Smooth muscle cell (in vitro differentiated cells): Measurements from ENCODE around the gene PGM5. TPM values are rescaled to one million over a fixed set of nuclear protein-coding genes. Genes with fewer than 3 reads are reported as not detected.

Source experiments
- DNase-seq: peaks from one replicate; lab custom pipeline; 2025; ENCODE audit not compliant: unreplicated experiment; lab: John Stamatoyannopoulos, UW
- H2AFZ ChIP-seq: fragments of 200-600 bp; sonication (generic); 2 replicates; pipeline ENCODE4 v1.6.0; 2016; ENCODE audit warnings: antibody characterized with exemption, low read depth, mild to moderate bottlenecking
- H3F3A ChIP-seq: fragments of 200-600 bp; sonication (generic); 2 replicates; pipeline ENCODE4 v1.6.0; 2017; ENCODE audit warnings: antibody characterized with exemption, low read depth
- H3K27ac ChIP-seq: fragments of 200-600 bp; sonication (generic); 2 replicates; pipeline ENCODE4 v1.5.1; 2016; ENCODE audit warnings: low read depth, mild to moderate bottlenecking
- H3K27me3 ChIP-seq: fragments of 200-600 bp; sonication (generic); 2 replicates; pipeline ENCODE4 v1.6.1; 2016; ENCODE audit warnings: low read depth, mild to moderate bottlenecking
- H3K36me3 ChIP-seq: fragments of 200-600 bp; sonication (generic); 2 replicates; pipeline ENCODE4 v1.5.1; 2016; ENCODE audit warnings: low read depth
- H3K4me1 ChIP-seq: fragments of 200-600 bp; sonication (generic); 2 replicates; pipeline ENCODE4 v1.5.1; 2016; ENCODE audit warnings: low read depth
- H3K4me2 ChIP-seq: fragments of 200-600 bp; sonication (generic); 2 replicates; pipeline ENCODE4 v1.6.0; 2016; ENCODE audit warnings: mild to moderate bottlenecking
- H3K4me3 ChIP-seq: fragments of 200-600 bp; sonication (generic); 2 replicates; pipeline ENCODE4 v1.5.1; 2016; ENCODE audit warnings: mild to moderate bottlenecking
- H3K79me2 ChIP-seq: fragments of 200-600 bp; sonication (generic); 2 replicates; pipeline ENCODE4 v1.6.0; 2016; ENCODE audit warnings: low read depth, mild to moderate bottlenecking
- H3K9ac ChIP-seq: fragments of 200-600 bp; sonication (generic); 2 replicates; pipeline ENCODE4 v1.6.0; 2016; ENCODE audit warnings: low read depth
- H3K9me3 ChIP-seq: fragments of 200-600 bp; sonication (generic); replicated peaks from 2 replicates; pipeline ENCODE4 v1.5.1; 2016; ENCODE audit warnings: low read depth
- H4K20me1 ChIP-seq: fragments of 200-600 bp; sonication (generic); 2 replicates; pipeline ENCODE4 v1.6.0; 2016; ENCODE audit warnings: low read depth
- WGBS: methylation state at CpG from one replicate; pipeline ENCODE4 v1.1.7; 2016; ENCODE audit warnings: low lambda C conversion rate; 5-methylcytosine and 5-hydroxymethylcytosine counted together
- polyA plus RNA-seq: library from polyadenylated mRNA; unstranded; fragments of >200 nt; fragmentation: Nextera tagmentation; extraction: Ambion mirVana; gene quantifications from 2 replicates; pipeline ENCODE4 v1.2.1, GENCODE V29; 2016
- total RNA-seq: library from RNA; depleted of rRNA; stranded (reverse); fragments of >200 nt; gene quantifications from 2 replicates; pipeline ENCODE4 v1.2.3, GENCODE V29; 2014
- TF ChIP-seq, protein P1 (sequence below): fragments of 200-600 bp; sonication (generic); IDR thresholded peaks from 2 replicates; pipeline ENCODE4 v1.5.1; 2017; ENCODE audit warnings: borderline replicate concordance, mild to moderate bottlenecking, antibody characterized with exemption; ENCODE audit not compliant: insufficient read depth, poor library complexity, severe bottlenecking

PGM5 gene
- total and polyA plus RNA-seq, 2 experiments from 2014 or later = 0.77 to 5.6 TPM

DNA sequence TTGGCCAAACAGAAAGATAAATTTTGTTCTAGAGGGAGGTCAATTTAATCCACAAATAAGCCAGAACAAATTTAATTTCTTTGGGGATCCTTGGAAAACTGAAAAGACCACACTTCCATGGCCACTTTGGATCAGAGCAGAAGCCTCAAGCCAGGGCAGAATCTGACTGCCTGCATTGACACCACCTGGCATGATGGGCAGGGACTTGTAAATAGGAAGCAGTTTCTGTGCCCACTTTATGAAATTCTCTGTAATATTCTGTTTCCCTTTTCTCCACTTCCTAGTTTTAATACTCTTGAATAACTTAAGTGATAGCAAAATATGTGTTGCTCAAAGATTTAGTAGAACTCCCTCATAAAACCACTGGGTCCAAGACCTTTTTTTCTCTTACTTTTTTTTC lies 191.0 kb downstream of the PGM5 start:
- Histone ChIP-seq H3K36me3 (no peaks in the 10 kb centered on the region), H4K20me1 (no peaks in the 10 kb centered on the region), H3K9me3 (no peaks in the 10 kb centered on the region), H3K4me3 (no peak overlapping the region), H3K27ac (no peak overlapping the region), H3K4me1 (peaks cover under 1% of the 10 kb centered on the region), H3K27me3 (peaks cover 11% of the 10 kb centered on the region), H3K9ac (no peak overlapping the region), H3F3A (no peaks in the 10 kb centered on the region), H3K4me2 (no peak overlapping the region), H2AFZ (no peak overlapping the region), H3K79me2 (no peaks in the 10 kb centered on the region)
- DNase-seq = no peak
- TF ChIP-seq, protein P1, sequence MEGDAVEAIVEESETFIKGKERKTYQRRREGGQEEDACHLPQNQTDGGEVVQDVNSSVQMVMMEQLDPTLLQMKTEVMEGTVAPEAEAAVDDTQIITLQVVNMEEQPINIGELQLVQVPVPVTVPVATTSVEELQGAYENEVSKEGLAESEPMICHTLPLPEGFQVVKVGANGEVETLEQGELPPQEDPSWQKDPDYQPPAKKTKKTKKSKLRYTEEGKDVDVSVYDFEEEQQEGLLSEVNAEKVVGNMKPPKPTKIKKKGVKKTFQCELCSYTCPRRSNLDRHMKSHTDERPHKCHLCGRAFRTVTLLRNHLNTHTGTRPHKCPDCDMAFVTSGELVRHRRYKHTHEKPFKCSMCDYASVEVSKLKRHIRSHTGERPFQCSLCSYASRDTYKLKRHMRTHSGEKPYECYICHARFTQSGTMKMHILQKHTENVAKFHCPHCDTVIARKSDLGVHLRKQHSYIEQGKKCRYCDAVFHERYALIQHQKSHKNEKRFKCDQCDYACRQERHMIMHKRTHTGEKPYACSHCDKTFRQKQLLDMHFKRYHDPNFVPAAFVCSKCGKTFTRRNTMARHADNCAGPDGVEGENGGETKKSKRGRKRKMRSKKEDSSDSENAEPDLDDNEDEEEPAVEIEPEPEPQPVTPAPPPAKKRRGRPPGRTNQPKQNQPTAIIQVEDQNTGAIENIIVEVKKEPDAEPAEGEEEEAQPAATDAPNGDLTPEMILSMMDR = no peak

DNA sequence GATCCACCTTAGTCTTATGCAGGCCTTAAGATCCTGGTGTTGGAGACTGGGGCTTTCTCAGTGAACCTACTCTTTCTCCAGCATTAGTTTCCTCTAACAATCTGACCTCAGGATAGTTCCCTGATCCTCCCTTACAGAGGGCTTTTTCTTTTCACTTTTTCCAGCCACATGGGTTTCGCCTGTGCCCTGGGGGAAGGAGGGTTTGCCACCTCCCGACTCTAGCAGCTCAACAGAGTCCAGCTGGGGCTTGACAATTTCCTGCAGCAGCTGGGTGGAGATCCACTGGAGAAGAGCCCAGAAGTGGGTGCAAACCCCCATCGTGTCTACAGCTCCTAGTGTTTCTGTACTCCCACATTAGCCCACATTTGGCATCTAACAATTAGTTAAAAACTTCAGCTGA lies 191.8 kb downstream of the PGM5 start:
- H2AFZ ChIP-seq = no peak overlapping the region
- 64% methylated on average over 3 of the region's 3 CpGs for WGBS
- no peak for DNase-seq

DNA sequence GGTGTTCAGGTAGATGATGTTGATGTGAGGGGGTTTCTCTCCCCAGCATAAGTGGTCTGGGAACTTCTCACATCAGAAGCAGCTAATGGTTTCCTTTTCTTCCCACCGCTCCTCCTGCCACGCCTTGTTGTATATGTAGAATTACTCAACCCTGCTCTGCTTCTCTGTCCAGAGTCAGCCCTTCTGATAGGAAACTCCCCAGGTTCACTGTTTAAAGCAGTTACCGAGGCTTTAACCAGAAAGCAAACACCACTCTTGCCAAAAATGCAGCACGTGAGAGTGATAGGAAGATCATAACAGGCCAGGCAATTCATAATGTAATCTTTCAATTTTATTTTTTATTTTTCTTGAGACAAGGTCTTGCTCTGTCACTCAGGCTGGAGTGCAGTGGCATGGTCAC lies 194.8 kb downstream of the PGM5 start:
- H3K27me3 ChIP-seq = peaks cover 6% of the 10 kb centered on the region
- 74% methylated on average over 4 of the region's 4 CpGs for WGBS
- H2AFZ ChIP-seq = no peak overlapping the region

More for the DNA sequence above, 191.8 kb downstream of the PGM5 start:
- peaks cover 4% of the 10 kb centered on the region for H3K4me1 ChIP-seq
- peaks cover 11% of the 10 kb centered on the region for H3K27me3 ChIP-seq
- H3K4me3 ChIP-seq = no peak overlapping the region
- TF ChIP-seq, protein P1 = no peak
- no peaks in the 10 kb centered on the region for H4K20me1 ChIP-seq
- H3K9me3 ChIP-seq = no peaks in the 10 kb centered on the region
- H3K4me2 ChIP-seq = no peak overlapping the region
- H3K79me2 ChIP-seq = no peaks in the 10 kb centered on the region
- H3K9ac ChIP-seq = no peak overlapping the region
- no peaks in the 10 kb centered on the region for H3F3A ChIP-seq
- H3K27ac ChIP-seq = no peak overlapping the region
- no peaks in the 10 kb centered on the region for H3K36me3 ChIP-seq

More for the DNA sequence above, 194.8 kb downstream of the PGM5 start:
- H3K9me3 ChIP-seq = no peaks in the 10 kb centered on the region
- no peaks in the 10 kb centered on the region for H3F3A ChIP-seq
- no peak for DNase-seq
- no peak overlapping the region for H3K9ac ChIP-seq
- peaks cover 22% of the 10 kb centered on the region for H3K4me1 ChIP-seq
- no peak overlapping the region for H3K4me3 ChIP-seq
- H3K36me3 ChIP-seq = no peaks in the 10 kb centered on the region
- H3K4me2 ChIP-seq = no peak overlapping the region
- TF ChIP-seq, protein P1 = no peak
- no peaks in the 10 kb centered on the region for H3K79me2 ChIP-seq
- H3K27ac ChIP-seq = no peak overlapping the region
- no peaks in the 10 kb centered on the region for H4K20me1 ChIP-seq
